ENCODE data around the gene PTPN1. TPM values are rescaled to one million over a fixed set of nuclear protein-coding genes. Genes with fewer than 3 reads are reported as not detected.

Gene PTPN1
- total RNA-seq, 2 experiments from 2014 or later: 17.1 to 25.1 TPM

- no TSS peak for BruUV-seq (replicated peaks)
- Histone ChIP-seq H2AFZ (ENCODE audit: low read length) (no peak overlapping the region), H3K79me2 (ENCODE audit: insufficient read depth, low read depth, low read length) (no peaks in the 10 kb centered on the region), H3K9me2 (ENCODE audit: insufficient read depth, low read length) (no peaks in the 10 kb centered on the region), H4K20me1 (ENCODE audit: insufficient read depth, low read length) (no peaks in the 10 kb centered on the region), H3K9me3 (ENCODE audit: low read length) (no peaks in the 10 kb centered on the region), H3K4me2 (ENCODE audit: low read length) (no peak overlapping the region), H3K4me3 (ENCODE audit: low read depth, low read length, poor library complexity, severe bottlenecking) (no peak overlapping the region), H3K4me1 (ENCODE audit: insufficient read depth, low read length, poor library complexity, severe bottlenecking) (no peaks in the 10 kb centered on the region), H3K36me3 (ENCODE audit: insufficient read depth, low read length) (peaks cover 14% of the 10 kb centered on the region; the same call in 1 of the 2 replicates), H3K27ac (ENCODE audit: low read depth, low read length, poor library complexity, severe bottlenecking) (no peak overlapping the region)
- ChIA-PET CTCF (ENCODE audit: unreplicated experiment) (interaction anchor here (0.5 kb wide), 1 partner anchor 117 kb away, joined by 3 read pairs; no protein-coding TSS in a partner anchor), POLR2A (interaction anchor here (0.6 to 1.5 kb wide), 2 partner anchors 34 to 56 kb away, joined by 3 to 5 read pairs; no protein-coding TSS in a partner anchor)
- no peak for TF ChIP-seq EZH2phosphoT487 (IDR thresholded peaks at IDR 0.05; ENCODE audit: borderline replicate concordance, low read depth, low read length)
- TF ChIP-seq, protein P1, sequence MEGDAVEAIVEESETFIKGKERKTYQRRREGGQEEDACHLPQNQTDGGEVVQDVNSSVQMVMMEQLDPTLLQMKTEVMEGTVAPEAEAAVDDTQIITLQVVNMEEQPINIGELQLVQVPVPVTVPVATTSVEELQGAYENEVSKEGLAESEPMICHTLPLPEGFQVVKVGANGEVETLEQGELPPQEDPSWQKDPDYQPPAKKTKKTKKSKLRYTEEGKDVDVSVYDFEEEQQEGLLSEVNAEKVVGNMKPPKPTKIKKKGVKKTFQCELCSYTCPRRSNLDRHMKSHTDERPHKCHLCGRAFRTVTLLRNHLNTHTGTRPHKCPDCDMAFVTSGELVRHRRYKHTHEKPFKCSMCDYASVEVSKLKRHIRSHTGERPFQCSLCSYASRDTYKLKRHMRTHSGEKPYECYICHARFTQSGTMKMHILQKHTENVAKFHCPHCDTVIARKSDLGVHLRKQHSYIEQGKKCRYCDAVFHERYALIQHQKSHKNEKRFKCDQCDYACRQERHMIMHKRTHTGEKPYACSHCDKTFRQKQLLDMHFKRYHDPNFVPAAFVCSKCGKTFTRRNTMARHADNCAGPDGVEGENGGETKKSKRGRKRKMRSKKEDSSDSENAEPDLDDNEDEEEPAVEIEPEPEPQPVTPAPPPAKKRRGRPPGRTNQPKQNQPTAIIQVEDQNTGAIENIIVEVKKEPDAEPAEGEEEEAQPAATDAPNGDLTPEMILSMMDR (conservative IDR thresholded peaks at IDR 0.05; ENCODE audit: low read length): no peak
- DNase-seq (ENCODE audit: low spot score): no peak
- intact Hi-C loops (cut with micrococcal nuclease; ENCODE audit: unreplicated experiment): no loop called here
Measured at GRCh38 chr20:50572938-50573777, 63.0 kb downstream of the PTPN1 start.

DNA sequence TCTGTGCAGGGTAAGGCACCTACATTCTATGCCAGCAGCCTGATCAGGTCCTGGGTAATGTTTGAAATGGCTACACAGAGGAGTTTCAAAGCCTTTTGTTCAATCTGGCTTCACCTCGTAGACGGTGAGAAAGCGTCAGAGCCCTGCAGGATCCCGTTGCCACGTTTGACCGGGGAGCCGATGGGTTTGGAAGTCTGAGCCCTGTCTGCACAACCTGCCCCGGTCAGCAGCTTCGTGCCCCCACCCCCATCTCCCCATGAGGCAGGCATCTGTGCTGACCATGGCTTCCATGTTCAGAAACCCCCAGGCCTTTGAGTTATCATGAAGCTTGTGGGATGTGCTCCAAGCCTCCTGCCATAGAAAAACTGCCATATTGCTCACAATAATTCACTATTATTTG is 63.9 kb downstream of the PTPN1 start:
- H3K79me2 ChIP-seq (ENCODE audit: insufficient read depth, low read depth, low read length): no peaks in the 10 kb centered on the region
- TF ChIP-seq, protein P1 (conservative IDR thresholded peaks at IDR 0.05; ENCODE audit: low read length): no peak
- TF ChIP-seq EZH2phosphoT487 (IDR thresholded peaks at IDR 0.05; ENCODE audit: borderline replicate concordance, low read depth, low read length): no peak
- no peak for DNase-seq (ENCODE audit: low spot score)
- H4K20me1 ChIP-seq (ENCODE audit: insufficient read depth, low read length): no peaks in the 10 kb centered on the region
- no peak overlapping the region for H3K4me2 ChIP-seq (ENCODE audit: low read length)
- intact Hi-C loops (cut with micrococcal nuclease; ENCODE audit: unreplicated experiment): no loop called here
- no peak overlapping the region for H3K27ac ChIP-seq (ENCODE audit: low read depth, low read length, poor library complexity, severe bottlenecking)
- H3K36me3 ChIP-seq (ENCODE audit: insufficient read depth, low read length): peaks cover 23% of the 10 kb centered on the region
- H3K4me1 ChIP-seq (ENCODE audit: insufficient read depth, low read length, poor library complexity, severe bottlenecking): no peaks in the 10 kb centered on the region
- POLR2A ChIA-PET: interaction anchor here (0.6 to 1.5 kb wide), 2 partner anchors 35 to 57 kb away, joined by 3 to 5 read pairs; no protein-coding TSS in a partner anchor
- CTCF ChIA-PET (ENCODE audit: unreplicated experiment): no interaction called here
- no TSS peak for BruUV-seq (replicated peaks)
- no peaks in the 10 kb centered on the region for H3K9me3 ChIP-seq (ENCODE audit: low read length)
- H2AFZ ChIP-seq (ENCODE audit: low read length): no peak overlapping the region
- H3K4me3 ChIP-seq (ENCODE audit: low read depth, low read length, poor library complexity, severe bottlenecking): no peak overlapping the region
- H3K9me2 ChIP-seq (ENCODE audit: insufficient read depth, low read length): no peaks in the 10 kb centered on the region

- no peak overlapping the region for H2AFZ ChIP-seq (ENCODE audit: low read length)
- POLR2A ChIA-PET: interaction anchor here (0.6 to 0.7 kb wide), 2 partner anchors 123 to 888 kb away, joined by 3 to 4 read pairs; no protein-coding TSS in a partner anchor
- no peaks in the 10 kb centered on the region for H3K79me2 ChIP-seq (ENCODE audit: insufficient read depth, low read depth, low read length)
- intact Hi-C loops (cut with micrococcal nuclease; ENCODE audit: unreplicated experiment): no loop called here
- H3K4me3 ChIP-seq (ENCODE audit: low read depth, low read length, poor library complexity, severe bottlenecking): no peak overlapping the region
- no TSS peak for BruUV-seq (replicated peaks)
- CTCF ChIA-PET (ENCODE audit: unreplicated experiment): interaction anchor here (0.7 kb wide), 1 partner anchor 63 kb away, joined by 3 read pairs; no protein-coding TSS in a partner anchor
- no peaks in the 10 kb centered on the region for H3K9me2 ChIP-seq (ENCODE audit: insufficient read depth, low read length)
- no peak for DNase-seq (ENCODE audit: low spot score)
- H3K4me2 ChIP-seq (ENCODE audit: low read length): no peak overlapping the region
- no peak overlapping the region for H3K27ac ChIP-seq (ENCODE audit: low read depth, low read length, poor library complexity, severe bottlenecking)
- H3K9me3 ChIP-seq (ENCODE audit: low read length): no peaks in the 10 kb centered on the region
- TF ChIP-seq EZH2phosphoT487 (IDR thresholded peaks at IDR 0.05; ENCODE audit: borderline replicate concordance, low read depth, low read length): no peak
- TF ChIP-seq, protein P1 (conservative IDR thresholded peaks at IDR 0.05; ENCODE audit: low read length): no peak
- H4K20me1 ChIP-seq (ENCODE audit: insufficient read depth, low read length): no peaks in the 10 kb centered on the region
- peaks cover 28% of the 10 kb centered on the region for H3K36me3 ChIP-seq (ENCODE audit: insufficient read depth, low read length)
- no peaks in the 10 kb centered on the region for H3K4me1 ChIP-seq (ENCODE audit: insufficient read depth, low read length, poor library complexity, severe bottlenecking)
Measured at GRCh38 chr20:50574586-50574985, 64.4 kb downstream of the PTPN1 start.
